Activated CD8-positive, alpha-beta memory T cell treated with anti-CD3 and anti-CD28 coated beads, Interleukin-2, amount 50 U/mL, for 1 hour (primary cell): Measurements from ENCODE around the gene CFL1.
"Not testable (repeated sequence)": the region's sequence is repeated elsewhere in the genome, so short reads cannot be mapped to it uniquely, and the experiment has no call there.

Experiments used
- DNase-seq: peaks from one replicate; pipeline ENCODE4 v3.0.0-alpha.2; 2020; ENCODE audit errors: extremely low read depth

CFL1 gene

GRCh38 chr11:65859095-65859811 is 1.3 kb upstream of the CFL1 start:
- DNase-seq: peak; percentile 95

GRCh38 chr11:65858681-65859087 is 704 bp upstream of the CFL1 start:
- no peak for DNase-seq

GRCh38 chr11:65857500-65857852 is 504 bp downstream of the CFL1 start:
- no peak for DNase-seq

GRCh38 chr11:65856689-65857499 is 1.1 kb downstream of the CFL1 start:
- DNase-seq: peak; percentile 59

- no peak for DNase-seq
Measured at GRCh38 chr11:65855927-65856363, 2.0 kb downstream of the CFL1 start.

- no peak for DNase-seq
Measured at GRCh38 chr11:65854852-65855837, 2.8 kb downstream of the CFL1 start.

- no peak for DNase-seq
Measured at GRCh38 chr11:65854161-65854592, 3.8 kb downstream of the CFL1 start.

- DNase-seq: no peak
Measured at GRCh38 chr11:65853246-65853979, 4.6 kb downstream of the CFL1 start.

GRCh38 chr11:65852508-65853245 is 5.3 kb downstream of the CFL1 start:
- DNase-seq: no peak

- no peak for DNase-seq
Measured at GRCh38 chr11:65851811-65852507, 6.0 kb downstream of the CFL1 start.

- DNase-seq: no peak
Measured at GRCh38 chr11:65851083-65851579, 6.8 kb downstream of the CFL1 start.

- DNase-seq: no peak
Measured at GRCh38 chr11:65850217-65851082, 7.5 kb downstream of the CFL1 start.

GRCh38 chr11:65849771-65850216 is 8.2 kb downstream of the CFL1 start:
- no peak for DNase-seq

GRCh38 chr11:65849366-65849765 is 8.6 kb downstream of the CFL1 start:
- no peak for DNase-seq

GRCh38 chr11:65848693-65849092 is 9.3 kb downstream of the CFL1 start:
- DNase-seq: not testable (repeated sequence)

- DNase-seq: no peak
Measured at GRCh38 chr11:65847746-65848145, 10.2 kb downstream of the CFL1 start.

GRCh38 chr11:65844231-65844872 is 13.6 kb downstream of the CFL1 start:
- DNase-seq: no peak

- no peak for DNase-seq
Measured at GRCh38 chr11:65843811-65844210, 14.2 kb downstream of the CFL1 start.
